B cell (primary cell): Measurements from ENCODE around the gene ZNF655. TPM values are rescaled to one million over a fixed set of nuclear protein-coding genes. Genes with fewer than 3 reads are reported as not detected.

Source experiments
- ATAC-seq: fragments of 200-7000 bp; cut with Tn5 transposase; one replicate; pipeline ENCODE4 v1.10.0; 2021; ENCODE audit warnings: low read depth, mild to moderate bottlenecking, moderate number of reproducible peaks, moderate library complexity
- CTCF ChIA-PET: fragments of 350-600 bp; sonication (Branson Sonifier 250); formaldehyde crosslinking; loops from one replicate; lab custom pipeline; 2021; ENCODE audit warnings: antibody characterized with exemption, inconsistent platforms; lab: Charles Lee
- POLR2A ChIA-PET: fragments of 350-600 bp; sonication (Branson Sonifier 250); formaldehyde crosslinking; loops from one replicate; lab custom pipeline; 2021; ENCODE audit warnings: antibody characterized with exemption; lab: Charles Lee
- DNase-seq: peaks from one replicate; pipeline ENCODE4 v3.0.0; 2013
- H2AFZ ChIP-seq: 2 replicates; pipeline ENCODE4 v1.6.1; 2012; ENCODE audit warnings: mild to moderate bottlenecking, low read depth, low read length; ENCODE audit not compliant: insufficient read depth, poor library complexity, severe bottlenecking
- H3K27ac ChIP-seq, 2 donors: 1 replicate in 1 of 2; 2 replicates in 1 of 2; pipeline ENCODE4 v1.5.1; 2012 to 2013; ENCODE audit warnings: low read length in 2 of 2, mild to moderate bottlenecking in 2 of 2, moderate library complexity in 1 of 2
- H3K27me3 ChIP-seq, 4 experiments: fragments of 200-600 bp in 1 of 4; sonication (generic) in 1 of 4; replicated peaks in 1 of 4; 1 replicate in 2 of 4; 2 replicates in 2 of 4; pipeline versions ENCODE4 v1.6.1 to v1.7.0; 2013 to 2016; ENCODE audit warnings: low read length in 3 of 4, mild to moderate bottlenecking in 2 of 4, mixed read lengths in 1 of 4, moderate library complexity in 1 of 4; ENCODE audit not compliant: insufficient read depth in 4 of 4, control insufficient read depth in 3 of 4; ENCODE audit errors: control extremely low read depth in 1 of 4
- H3K36me3 ChIP-seq, 2 experiments: replicated peaks in 1 of 2; 1 replicate in 1 of 2; 2 replicates in 1 of 2; pipeline versions ENCODE4 v1.6.1 to v1.7.1; 2013; ENCODE audit warnings: low read length in 1 of 2; ENCODE audit not compliant: insufficient read depth in 2 of 2, control insufficient read depth in 1 of 2; ENCODE audit errors: control extremely low read depth in 1 of 2, extremely low read depth in 1 of 2
- H3K4me1 ChIP-seq, 2 donors: fragments of 200-600 bp in 1 of 2; sonication (generic) in 1 of 2; 1 replicate in 1 of 2; 2 replicates in 1 of 2; pipeline versions ENCODE4 v1.5.1 to v1.6.1; 2013 to 2017; ENCODE audit warnings: low read length in 2 of 2; ENCODE audit not compliant: control insufficient read depth in 2 of 2, insufficient read depth in 2 of 2
- H3K4me2 ChIP-seq: replicated peaks from 2 replicates; pipeline ENCODE3; 2012; ENCODE audit warnings: mild to moderate bottlenecking, low read depth, low read length; ENCODE audit not compliant: poor library complexity, severe bottlenecking
- H3K4me3 ChIP-seq, 5 experiments: fragments of 200-600 bp in 1 of 5; sonication (generic) in 1 of 5; 1 replicate in 3 of 5; 2 replicates in 2 of 5; pipeline versions ENCODE4 v1.5.1 to v1.7.0; 2011 to 2016; ENCODE audit warnings: low read length in 4 of 5, mild to moderate bottlenecking in 4 of 5, low read depth in 2 of 5, control low read depth in 1 of 5, moderate library complexity in 1 of 5; ENCODE audit not compliant: insufficient read depth in 1 of 5; ENCODE audit errors: control extremely low read depth in 1 of 5, extremely low read depth in 1 of 5
- H3K79me2 ChIP-seq: fragments of 200-600 bp; sonication (generic); one replicate; pipeline ENCODE4 v1.6.0; 2016; ENCODE audit warnings: low read length; ENCODE audit not compliant: control insufficient read depth, insufficient read depth
- H3K9ac ChIP-seq: fragments of 200-600 bp; sonication (generic); 2 replicates; pipeline ENCODE4 v1.6.1; 2017; ENCODE audit warnings: mild to moderate bottlenecking, low read length, moderate library complexity
- H3K9me3 ChIP-seq, 3 donors: one replicate each; pipeline versions ENCODE4 v1.6.1 to v1.7.1; 2013; ENCODE audit warnings: low read length in 2 of 3; ENCODE audit not compliant: control insufficient read depth in 2 of 3, insufficient read depth in 1 of 3; ENCODE audit errors: control extremely low read depth in 1 of 3
- H4K20me1 ChIP-seq: 2 replicates; pipeline ENCODE4 v1.6.0; 2012; ENCODE audit warnings: mild to moderate bottlenecking, low read length; ENCODE audit not compliant: insufficient read depth, control insufficient read depth, poor library complexity, severe bottlenecking
- H3K27ac Mint-ChIP-seq: one replicate; pipeline ENCODE4 v1.8.0; 2021; ENCODE audit warnings: mixed read lengths
- H3K27me3 Mint-ChIP-seq: one replicate; pipeline ENCODE4 v1.8.0; 2021; ENCODE audit warnings: mixed read lengths
- H3K4me1 Mint-ChIP-seq: one replicate; pipeline ENCODE4 v1.8.0; 2021; ENCODE audit warnings: mixed read lengths
- H3K4me3 Mint-ChIP-seq: one replicate; pipeline ENCODE4 v1.8.0; 2021; ENCODE audit warnings: mixed read lengths
- H3K9me3 Mint-ChIP-seq: one replicate; pipeline ENCODE4 v1.8.0; 2022; ENCODE audit warnings: mixed read lengths; ENCODE audit not compliant: insufficient read depth
- CTCF ChIP-seq: fragments of 200-600 bp; IDR thresholded peaks from one replicate; pipeline ENCODE4 v1.8.0; 2022; ENCODE audit warnings: antibody characterized with exemption, mild to moderate bottlenecking
- EZH2 ChIP-seq: IDR thresholded peaks from 2 replicates; pipeline ENCODE4 v1.6.1; 2012; ENCODE audit warnings: borderline replicate concordance, low read depth, mild to moderate bottlenecking, moderate library complexity, low read length; ENCODE audit not compliant: insufficient read depth, poor library complexity, severe bottlenecking
- WGBS: methylation state at CpG from one replicate; pipeline ENCODE4 v1.1.5; 2013; ENCODE audit warnings: missing lambda C conversion rate; ENCODE audit not compliant: insufficient coverage; 5-methylcytosine and 5-hydroxymethylcytosine counted together
- intact Hi-C: fragments of 100-400 bp; cut with micrococcal nuclease; formaldehyde crosslinking; loops from one replicate; pipeline ENCODE4 v1.10.0; 2022
- polyA plus RNA-seq: library from polyadenylated mRNA; depleted of rRNA; stranded (reverse); fragments of >200 nt; gene quantifications from 2 replicates; pipeline ENCODE4 v1.2.3, GENCODE V29; 2012
- total RNA-seq, 2 donors: library from RNA; stranded (reverse); fragments of 120-200 nt in 1 of 2; gene quantifications; 1 replicate in 1 of 2; 2 replicates in 1 of 2; pipeline versions ENCODE4 v1.2.3 to v1.2.4, GENCODE V29; 2013 to 2022

ZNF655 gene
- total and polyA plus RNA-seq, 2 donors (not counting 1 experiment from before 2014, with no cell fraction given): 125 to 150 TPM

DNA sequence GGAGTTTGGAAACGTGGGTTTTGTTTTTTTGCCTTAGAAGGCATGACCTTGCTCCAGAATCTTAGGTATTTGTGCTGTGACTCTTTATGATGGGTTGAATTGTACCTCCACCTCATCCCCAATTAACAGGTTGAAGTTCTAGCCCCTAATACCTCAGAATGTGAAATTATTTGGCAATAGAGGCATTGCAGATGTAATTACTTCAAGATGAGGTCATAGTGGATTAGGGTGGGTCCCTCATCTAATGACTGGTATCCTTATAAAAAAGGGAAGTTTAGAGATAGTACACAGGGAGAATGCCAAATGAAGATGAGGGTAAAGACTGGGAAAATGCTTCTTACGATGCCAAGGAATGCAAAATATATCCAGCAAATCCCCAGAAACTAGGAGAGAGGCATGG, 3.5 kb upstream of the ZNF655 start:
- Histone ChIP-seq H3K79me2 (peaks cover 94% of the 10 kb centered on the region), H3K9me3 (no peaks in the 10 kb centered on the region)

More for the DNA sequence above, 3.5 kb upstream of the ZNF655 start:
- Histone ChIP-seq H2AFZ (no peak overlapping the region), H3K36me3 (peaks cover 0 to 13% of the 10 kb centered on the region in 2 experiments), H3K4me1 (peaks cover 32 to 40% of the 10 kb centered on the region in 2 donors), H3K27ac (peak overlapping the region in 1 of 2 donors; percentile 42), H3K4me3 (no peak overlapping the region), H4K20me1 (peaks cover 6% of the 10 kb centered on the region), H3K9ac (no peak overlapping the region), H3K4me2 (no peak overlapping the region), H3K27me3 (no peaks in the 10 kb centered on the region)
- no peak for TF ChIP-seq EZH2
- no peak for TF ChIP-seq CTCF
- no peak for ATAC-seq
- CTCF ChIA-PET: no interaction called here
- POLR2A ChIA-PET: no interaction called here
- intact Hi-C loops: loop anchor here (10.0 kb wide), 1 partner anchor 180 kb away; the partner anchor contains the start of gene ARPC1B
- no CpG with 5 or more reads among the region's 2 CpGs for WGBS
- no peak for DNase-seq
- H3K27ac Mint-ChIP-seq: peak overlapping the region; percentile 3
- no peaks in the 10 kb centered on the region for H3K27me3 Mint-ChIP-seq
- H3K4me3 Mint-ChIP-seq: no peak overlapping the region
- H3K4me1 Mint-ChIP-seq: peaks cover 45% of the 10 kb centered on the region
- H3K9me3 Mint-ChIP-seq: no peaks in the 10 kb centered on the region
